SU-DHL-6 (cell line): ENCODE measurements around the gene NOC2L.

Experiments
- EZH2phosphoT487 ChIP-seq: fragments of 200-600 bp; sonication (generic), shearing (Covaris generic); conservative IDR thresholded peaks from 2 replicates; pipeline ENCODE4 v1.6.1; 2018; ENCODE audit warnings: mild to moderate bottlenecking, antibody characterized with exemption, low read length, moderate library complexity, mixed read lengths
- TF ChIP-seq, protein P1 (sequence below): fragments of 200-600 bp; sonication (generic); IDR thresholded peaks from one replicate; pipeline ENCODE4 v1.5.1; 2017; ENCODE audit warnings: antibody characterized with exemption, mild to moderate bottlenecking, low read length, moderate library complexity; ENCODE audit not compliant: insufficient read depth, poor library complexity, severe bottlenecking

- TF ChIP-seq, protein P1, sequence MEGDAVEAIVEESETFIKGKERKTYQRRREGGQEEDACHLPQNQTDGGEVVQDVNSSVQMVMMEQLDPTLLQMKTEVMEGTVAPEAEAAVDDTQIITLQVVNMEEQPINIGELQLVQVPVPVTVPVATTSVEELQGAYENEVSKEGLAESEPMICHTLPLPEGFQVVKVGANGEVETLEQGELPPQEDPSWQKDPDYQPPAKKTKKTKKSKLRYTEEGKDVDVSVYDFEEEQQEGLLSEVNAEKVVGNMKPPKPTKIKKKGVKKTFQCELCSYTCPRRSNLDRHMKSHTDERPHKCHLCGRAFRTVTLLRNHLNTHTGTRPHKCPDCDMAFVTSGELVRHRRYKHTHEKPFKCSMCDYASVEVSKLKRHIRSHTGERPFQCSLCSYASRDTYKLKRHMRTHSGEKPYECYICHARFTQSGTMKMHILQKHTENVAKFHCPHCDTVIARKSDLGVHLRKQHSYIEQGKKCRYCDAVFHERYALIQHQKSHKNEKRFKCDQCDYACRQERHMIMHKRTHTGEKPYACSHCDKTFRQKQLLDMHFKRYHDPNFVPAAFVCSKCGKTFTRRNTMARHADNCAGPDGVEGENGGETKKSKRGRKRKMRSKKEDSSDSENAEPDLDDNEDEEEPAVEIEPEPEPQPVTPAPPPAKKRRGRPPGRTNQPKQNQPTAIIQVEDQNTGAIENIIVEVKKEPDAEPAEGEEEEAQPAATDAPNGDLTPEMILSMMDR: no peak
- TF ChIP-seq EZH2phosphoT487: no peak
Observed at GRCh38 chr1:930633-931138, 28.4 kb downstream of the NOC2L start.
